Effector CD8-positive, alpha-beta T cell (primary cell): ENCODE measurements around the gene GRPR.
"Not testable (repeated sequence)": the region's sequence is repeated elsewhere in the genome, so short reads cannot be mapped to it uniquely, and the experiment has no call there.

Source experiments
- DNase-seq: peaks from one replicate; lab custom pipeline; 2025; lab: John Stamatoyannopoulos, UW

Gene GRPR

GRCh38 chrX:16137416-16138107 lies 14.2 kb downstream of the GRPR start:
- DNase-seq, result no peak

- DNase-seq, result no peak
Observed at GRCh38 chrX:16138108-16138427, 14.7 kb downstream of the GRPR start.

GRCh38 chrX:16140448-16140847 lies 17.1 kb downstream of the GRPR start:
- DNase-seq, result no peak

GRCh38 chrX:16140983-16141382 lies 17.6 kb downstream of the GRPR start:
- no peak for DNase-seq

GRCh38 chrX:16141422-16142245 lies 18.3 kb downstream of the GRPR start:
- DNase-seq, result no peak

- no peak for DNase-seq
Observed at GRCh38 chrX:16142246-16142558, 18.8 kb downstream of the GRPR start.

- no peak for DNase-seq
Observed at GRCh38 chrX:16143968-16144367, 20.6 kb downstream of the GRPR start.

GRCh38 chrX:16144420-16144819 lies 21.1 kb downstream of the GRPR start:
- DNase-seq, result no peak

- not testable (repeated sequence) for DNase-seq
Observed at GRCh38 chrX:16145093-16145492, 21.7 kb downstream of the GRPR start.

GRCh38 chrX:16145656-16146055 lies 22.3 kb downstream of the GRPR start:
- DNase-seq, result no peak

GRCh38 chrX:16148896-16149295 lies 25.5 kb downstream of the GRPR start:
- DNase-seq, result no peak

- DNase-seq, result no peak
Observed at GRCh38 chrX:16155581-16156096, 32.3 kb downstream of the GRPR start.

GRCh38 chrX:16156692-16157331 lies 33.4 kb downstream of the GRPR start:
- DNase-seq, result no peak

- DNase-seq, result no peak
Observed at GRCh38 chrX:16160729-16161128, 37.4 kb downstream of the GRPR start.

GRCh38 chrX:16161173-16161572 lies 37.8 kb downstream of the GRPR start:
- not testable (repeated sequence) for DNase-seq

- no peak for DNase-seq
Observed at GRCh38 chrX:16162391-16162790, 39.0 kb downstream of the GRPR start.

GRCh38 chrX:16164748-16165147 lies 41.4 kb downstream of the GRPR start:
- DNase-seq, result no peak

- no peak for DNase-seq
Observed at GRCh38 chrX:16167181-16167580, 43.8 kb downstream of the GRPR start, which contains the start of gene MAGEB17. Gene MAGEB17, plus strand, starts transcription at chrX:16167481. Its CDS starts 2,902 bp downstream, at chrX:16170383.

- DNase-seq, result no peak
Observed at GRCh38 chrX:16171039-16171438, 47.7 kb downstream of the GRPR start.

- DNase-seq, result no peak
Observed at GRCh38 chrX:16171944-16172343, 48.6 kb downstream of the GRPR start.

GRCh38 chrX:16172391-16172790 lies 49.0 kb downstream of the GRPR start:
- DNase-seq, result no peak

GRCh38 chrX:16175329-16176061 lies 52.1 kb downstream of the GRPR start:
- no peak for DNase-seq
